Breast epithelium (tissue), 4 donors: Measurements from ENCODE around the gene CFAP157. TPM values are rescaled to one million over a fixed set of nuclear protein-coding genes. Genes with fewer than 3 reads are reported as not detected.

Experiments used
- DNase-seq, 2 donors: peaks; one replicate each; pipeline ENCODE4 v3.0.0-alpha.2; 2019; ENCODE audit warnings: low spot score in 2 of 2
- H3K27ac ChIP-seq, 2 donors: fragments of 200-600 bp; sonication (generic) in 1 of 2; one replicate each; pipeline ENCODE4 v1.5.1; 2016 to 2019; ENCODE audit warnings: mild to moderate bottlenecking in 1 of 2
- H3K27me3 ChIP-seq, 2 donors: fragments of 200-600 bp; sonication (generic) in 1 of 2; one replicate each; pipeline versions ENCODE4 v1.5.1 to v1.6.0; 2017 to 2019; ENCODE audit warnings: control low read depth in 1 of 2, mild to moderate bottlenecking in 1 of 2
- H3K36me3 ChIP-seq: fragments of 200-600 bp; one replicate; pipeline ENCODE4 v1.5.1; 2019
- H3K4me1 ChIP-seq, 2 donors: fragments of 200-600 bp; sonication (generic); one replicate each; pipeline ENCODE4 v1.5.1; 2016 to 2019; ENCODE audit warnings: control low read depth in 1 of 2
- H3K4me3 ChIP-seq, 3 donors: fragments of 200-600 bp; sonication (generic); 1 replicate in 2 of 3; 2 replicates in 1 of 3; pipeline ENCODE4 v1.5.1; 2016 to 2019; ENCODE audit warnings: mild to moderate bottlenecking in 3 of 3, moderate library complexity in 2 of 3
- H3K9me3 ChIP-seq, 2 donors: fragments of 200-600 bp; sonication (generic) in 1 of 2; one replicate each; pipeline ENCODE4 v1.5.1; 2016 to 2019; ENCODE audit warnings: control low read depth in 1 of 2
- POLR2A ChIP-seq: fragments of 450-650 bp; IDR thresholded peaks from one replicate; pipeline ENCODE4 v1.6.1; 2016; ENCODE audit warnings: antibody characterized with exemption, mild to moderate bottlenecking, moderate library complexity
- POLR2AphosphoS5 ChIP-seq, 3 donors: sonication (generic); formaldehyde crosslinking; IDR thresholded peaks; one replicate each; pipeline ENCODE4 v1.6.1; 2017; ENCODE audit warnings: antibody characterized with exemption in 3 of 3
- intact Hi-C: fragments of 100-400 bp; cut with DNase I; formaldehyde crosslinking; loops from one replicate; pipeline ENCODE4 v1.15.1; 2023; ENCODE audit warnings: low total_unique reads
- total RNA-seq, 3 donors: library from RNA; depleted of rRNA; stranded (reverse); fragments of >200 nt; gene quantifications; one replicate each; pipeline ENCODE4 v1.1.0, GENCODE V29; 2016
- TF ChIP-seq, protein P1 (sequence below), 3 donors: fragments of 450-650 bp; IDR thresholded peaks; one replicate each; pipeline ENCODE4 v1.5.1; 2016 to 2017; ENCODE audit warnings: antibody characterized with exemption in 3 of 3, mild to moderate bottlenecking in 3 of 3, moderate library complexity in 3 of 3

Gene CFAP157
- total RNA-seq, 3 donors from 2014 or later = 2.0 TPM; not detected in 1

DNA sequence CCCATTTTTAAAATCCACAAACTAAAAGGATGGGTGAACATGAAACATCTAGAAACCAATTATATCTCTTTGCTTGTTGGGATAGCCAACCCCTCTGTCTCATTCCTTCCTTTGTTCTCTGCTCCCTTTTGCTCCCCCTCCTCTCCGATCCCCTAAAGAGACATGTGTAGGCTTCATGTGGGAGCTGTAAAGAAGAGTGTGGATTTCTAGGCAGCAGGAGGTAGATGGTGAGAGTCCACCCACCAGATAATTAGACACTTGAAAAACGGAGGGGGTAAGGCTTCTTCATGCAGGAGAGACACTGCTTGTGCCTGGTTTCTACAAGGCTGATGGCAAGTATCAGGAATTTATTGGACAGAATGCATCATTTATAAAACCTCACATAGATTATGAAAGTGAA is 27.3 kb upstream of the CFAP157 start:
- no peaks in the 10 kb centered on the region for H3K9me3 ChIP-seq
- no peaks in the 10 kb centered on the region for H3K4me1 ChIP-seq
- H3K27me3 ChIP-seq = no peaks in the 10 kb centered on the region
- TF ChIP-seq, protein P1, sequence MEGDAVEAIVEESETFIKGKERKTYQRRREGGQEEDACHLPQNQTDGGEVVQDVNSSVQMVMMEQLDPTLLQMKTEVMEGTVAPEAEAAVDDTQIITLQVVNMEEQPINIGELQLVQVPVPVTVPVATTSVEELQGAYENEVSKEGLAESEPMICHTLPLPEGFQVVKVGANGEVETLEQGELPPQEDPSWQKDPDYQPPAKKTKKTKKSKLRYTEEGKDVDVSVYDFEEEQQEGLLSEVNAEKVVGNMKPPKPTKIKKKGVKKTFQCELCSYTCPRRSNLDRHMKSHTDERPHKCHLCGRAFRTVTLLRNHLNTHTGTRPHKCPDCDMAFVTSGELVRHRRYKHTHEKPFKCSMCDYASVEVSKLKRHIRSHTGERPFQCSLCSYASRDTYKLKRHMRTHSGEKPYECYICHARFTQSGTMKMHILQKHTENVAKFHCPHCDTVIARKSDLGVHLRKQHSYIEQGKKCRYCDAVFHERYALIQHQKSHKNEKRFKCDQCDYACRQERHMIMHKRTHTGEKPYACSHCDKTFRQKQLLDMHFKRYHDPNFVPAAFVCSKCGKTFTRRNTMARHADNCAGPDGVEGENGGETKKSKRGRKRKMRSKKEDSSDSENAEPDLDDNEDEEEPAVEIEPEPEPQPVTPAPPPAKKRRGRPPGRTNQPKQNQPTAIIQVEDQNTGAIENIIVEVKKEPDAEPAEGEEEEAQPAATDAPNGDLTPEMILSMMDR (IDR thresholded peaks at IDR 0.05) = no peak
- no peak for TF ChIP-seq POLR2A
- TF ChIP-seq POLR2AphosphoS5 (IDR thresholded peaks at IDR 0.05) = no peak
- no peak overlapping the region for H3K4me3 ChIP-seq
- no peak overlapping the region for H3K27ac ChIP-seq
- no peak for DNase-seq
- H3K36me3 ChIP-seq = no peaks in the 10 kb centered on the region
- intact Hi-C loops = no loop called here

DNA sequence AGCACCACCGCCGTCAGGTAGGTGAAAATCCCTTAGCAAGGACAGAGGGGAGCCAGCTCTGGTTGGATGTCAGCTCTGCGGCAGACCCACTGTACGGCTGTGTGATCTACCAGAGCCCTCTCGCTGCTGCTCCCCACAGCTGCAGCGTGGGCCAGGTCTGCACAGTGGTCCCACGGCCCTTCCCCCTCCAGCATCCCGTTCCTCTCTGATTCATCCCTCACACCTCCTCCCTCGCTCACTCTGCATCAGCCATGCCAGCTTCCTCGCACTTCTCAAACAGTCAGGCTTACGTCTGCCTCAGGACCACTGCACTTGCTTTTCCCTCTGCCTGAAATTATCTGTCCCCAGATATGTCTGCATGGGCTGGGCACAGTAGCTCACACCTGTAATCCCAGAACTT is 26.6 kb upstream of the CFAP157 start:
- no peaks in the 10 kb centered on the region for H3K36me3 ChIP-seq
- no peak overlapping the region for H3K4me3 ChIP-seq

DNA sequence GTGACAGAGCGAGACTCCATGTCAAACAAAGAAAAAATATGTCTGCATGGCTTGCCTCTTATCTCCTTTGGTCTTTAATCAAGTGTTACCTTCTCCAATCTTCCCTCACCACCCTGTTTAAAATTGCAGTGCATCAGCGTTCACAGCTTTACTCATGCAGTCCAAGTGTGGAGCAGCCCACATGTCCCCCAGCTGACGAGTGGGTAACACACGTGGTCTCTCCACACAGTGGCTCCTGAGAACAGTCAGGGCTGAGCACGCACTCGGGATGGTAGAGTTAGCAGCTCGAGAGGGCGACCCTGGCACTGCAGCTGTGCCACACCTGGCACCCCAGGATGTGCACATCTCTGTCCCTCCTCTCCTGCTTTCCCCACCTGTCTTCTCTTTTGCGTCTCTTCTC is 25.9 kb upstream of the CFAP157 start:
- TF ChIP-seq POLR2A (no peak), POLR2AphosphoS5 (IDR thresholded peaks at IDR 0.05) (no peak)
- TF ChIP-seq, protein P1 (IDR thresholded peaks at IDR 0.05) = no peak
- Histone ChIP-seq H3K36me3 (no peaks in the 10 kb centered on the region), H3K4me1 (no peaks in the 10 kb centered on the region), H3K27ac (no peak overlapping the region), H3K27me3 (no peaks in the 10 kb centered on the region), H3K9me3 (no peaks in the 10 kb centered on the region), H3K4me3 (no peak overlapping the region)
- DNase-seq = no peak
- intact Hi-C loops = no loop called here

More for the DNA sequence above, 26.6 kb upstream of the CFAP157 start:
- no peaks in the 10 kb centered on the region for H3K9me3 ChIP-seq
- TF ChIP-seq POLR2AphosphoS5 (IDR thresholded peaks at IDR 0.05) (no peak), POLR2A (no peak)
- TF ChIP-seq, protein P1 (IDR thresholded peaks at IDR 0.05) = no peak
- no peaks in the 10 kb centered on the region for H3K27me3 ChIP-seq
- no peak overlapping the region for H3K27ac ChIP-seq
- DNase-seq = no peak
- intact Hi-C loops = no loop called here
- no peaks in the 10 kb centered on the region for H3K4me1 ChIP-seq

DNA sequence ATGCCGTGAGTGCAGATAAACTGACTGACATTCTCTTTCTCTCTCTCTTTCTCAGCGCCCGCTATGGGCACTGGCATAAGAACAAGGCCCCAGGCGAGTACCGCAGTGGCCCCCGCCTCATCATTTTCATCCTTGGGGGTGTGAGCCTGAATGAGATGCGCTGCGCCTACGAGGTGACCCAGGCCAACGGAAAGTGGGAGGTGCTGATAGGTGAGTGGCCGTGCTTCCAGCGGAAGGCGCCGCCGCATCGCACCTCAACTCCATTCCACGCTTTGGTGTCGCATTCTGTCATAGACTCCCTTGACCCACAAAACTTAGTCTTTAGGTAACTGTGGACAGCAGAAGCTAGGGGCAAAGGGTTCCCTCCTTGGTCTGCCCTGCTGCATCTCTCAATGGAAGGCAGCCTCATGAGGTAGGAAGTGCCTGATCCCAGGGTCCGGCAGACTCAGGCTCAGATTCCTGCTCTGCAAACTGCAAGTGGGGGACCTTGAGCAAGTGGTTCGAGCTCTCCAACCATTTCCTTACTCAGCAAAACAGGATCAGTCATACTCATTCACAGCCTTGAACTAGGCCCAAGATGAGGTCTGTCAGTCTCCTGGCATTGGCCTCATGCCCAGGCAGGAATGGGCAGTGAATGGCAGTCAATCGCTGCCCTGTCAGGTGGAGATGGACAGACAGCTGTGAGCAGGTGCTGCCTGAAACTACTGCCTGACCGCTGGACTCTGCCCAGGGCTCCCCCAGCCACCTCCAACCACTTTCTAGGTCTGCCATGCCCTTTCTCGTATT is 24.2 kb upstream of the CFAP157 start:
- DNase-seq = no peak
- no peaks in the 10 kb centered on the region for H3K27me3 ChIP-seq
- no peak for TF ChIP-seq POLR2AphosphoS5 (IDR thresholded peaks at IDR 0.05)
- no peak for TF ChIP-seq POLR2A
- TF ChIP-seq, protein P1 (IDR thresholded peaks at IDR 0.05) = no peak
- peaks cover 0 to 4% of the 10 kb centered on the region in 2 donors for H3K4me1 ChIP-seq
- no peak overlapping the region for H3K27ac ChIP-seq
- no peak overlapping the region for H3K4me3 ChIP-seq
- H3K36me3 ChIP-seq = no peaks in the 10 kb centered on the region
- intact Hi-C loops = no loop called here
- no peaks in the 10 kb centered on the region for H3K9me3 ChIP-seq

DNA sequence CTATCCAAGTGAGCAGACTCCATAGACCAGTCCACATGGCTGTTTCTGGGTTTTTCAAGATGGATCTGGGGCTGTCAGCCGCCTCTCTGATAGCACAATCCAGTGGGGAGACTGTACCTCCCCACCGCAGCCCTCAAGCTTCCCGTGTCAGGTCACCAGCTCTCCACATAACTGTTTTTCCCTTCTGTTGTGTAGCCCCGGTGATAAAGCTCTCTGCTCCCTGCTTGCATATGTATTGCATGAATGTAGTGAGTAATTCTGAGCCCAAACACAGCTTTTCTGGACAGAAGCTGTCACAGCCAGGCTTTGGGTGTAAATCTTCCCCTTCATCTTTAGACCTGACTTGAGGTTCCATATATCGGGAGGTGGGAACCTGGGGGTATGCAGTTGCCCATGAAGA is 23.1 kb upstream of the CFAP157 start:
- no peaks in the 10 kb centered on the region for H3K36me3 ChIP-seq
- intact Hi-C loops = no loop called here
- H3K9me3 ChIP-seq = no peaks in the 10 kb centered on the region
- no peak overlapping the region for H3K4me3 ChIP-seq
- TF ChIP-seq, protein P1 (IDR thresholded peaks at IDR 0.05) = no peak
- no peak for TF ChIP-seq POLR2A
- no peak for TF ChIP-seq POLR2AphosphoS5 (IDR thresholded peaks at IDR 0.05)
- no peaks in the 10 kb centered on the region for H3K27me3 ChIP-seq
- peaks cover 0 to 4% of the 10 kb centered on the region in 2 donors for H3K4me1 ChIP-seq
- DNase-seq = no peak
- no peak overlapping the region for H3K27ac ChIP-seq
